GM21529 (cell line): ENCODE results near the gene GGTLC2.
"Not testable (repeated sequence)": the region's sequence is repeated elsewhere in the genome, so short reads cannot be mapped to it uniquely, and the experiment has no call there.

Experiments
- ATAC-seq: cut with Tn5 transposase; IDR thresholded peaks from one replicate; pipeline ENCODE4 v1.9.1; 2021; ENCODE audit not compliant: unreplicated experiment

The GGTLC2 gene

GRCh38 chr22:22636260-22636659, 8.2 kb upstream of the GGTLC2 start:
- not testable (repeated sequence) for ATAC-seq

GRCh38 chr22:22638313-22638712, 6.1 kb upstream of the GGTLC2 start:
- not testable (repeated sequence) for ATAC-seq

GRCh38 chr22:22642255-22642654, 2.2 kb upstream of the GGTLC2 start:
- ATAC-seq = not testable (repeated sequence)

- ATAC-seq = not testable (repeated sequence)
Observed at GRCh38 chr22:22645969-22646368, 1.6 kb downstream of the GGTLC2 start.

- not testable (repeated sequence) for ATAC-seq
Observed at GRCh38 chr22:22647952-22648351, 3.5 kb downstream of the GGTLC2 start.

GRCh38 chr22:22648863-22649536, 4.6 kb downstream of the GGTLC2 start:
- not testable (repeated sequence) for ATAC-seq

GRCh38 chr22:22649761-22650160, 5.3 kb downstream of the GGTLC2 start:
- not testable (repeated sequence) for ATAC-seq

- not testable (repeated sequence) for ATAC-seq
Observed at GRCh38 chr22:22650398-22650797, 6.0 kb downstream of the GGTLC2 start.

- not testable (repeated sequence) for ATAC-seq
Observed at GRCh38 chr22:22650803-22651515, 6.5 kb downstream of the GGTLC2 start.

GRCh38 chr22:22651593-22651992, 7.2 kb downstream of the GGTLC2 start:
- not testable (repeated sequence) for ATAC-seq

GRCh38 chr22:22652102-22652501, 7.7 kb downstream of the GGTLC2 start:
- ATAC-seq = not testable (repeated sequence)

GRCh38 chr22:22652573-22652972, 8.2 kb downstream of the GGTLC2 start:
- ATAC-seq = not testable (repeated sequence)

GRCh38 chr22:22653677-22654381, 9.4 kb downstream of the GGTLC2 start:
- ATAC-seq = not testable (repeated sequence)

GRCh38 chr22:22655452-22656290, 11.3 kb downstream of the GGTLC2 start:
- no peak for ATAC-seq

- no peak for ATAC-seq
Observed at GRCh38 chr22:22657712-22658111, 13.3 kb downstream of the GGTLC2 start.

- no peak for ATAC-seq
Observed at GRCh38 chr22:22661275-22661674, 16.9 kb downstream of the GGTLC2 start.

GRCh38 chr22:22662095-22662494, 17.7 kb downstream of the GGTLC2 start:
- no peak for ATAC-seq

GRCh38 chr22:22663861-22664800, 19.7 kb downstream of the GGTLC2 start:
- ATAC-seq = no peak

GRCh38 chr22:22666307-22667091, 22.1 kb downstream of the GGTLC2 start:
- ATAC-seq = no peak
